Measurements from ENCODE around the gene MGLL. TPM values are rescaled to one million over a fixed set of nuclear protein-coding genes. Genes with fewer than 3 reads are reported as not detected.
A peak's percentile ranks its signal among the peaks of the same experiment; 100 is the strongest.

The MGLL gene
- total RNA-seq, 4 donors from 2014 or later = 26.5 to 50.2 (median 43.8) TPM

DNA sequence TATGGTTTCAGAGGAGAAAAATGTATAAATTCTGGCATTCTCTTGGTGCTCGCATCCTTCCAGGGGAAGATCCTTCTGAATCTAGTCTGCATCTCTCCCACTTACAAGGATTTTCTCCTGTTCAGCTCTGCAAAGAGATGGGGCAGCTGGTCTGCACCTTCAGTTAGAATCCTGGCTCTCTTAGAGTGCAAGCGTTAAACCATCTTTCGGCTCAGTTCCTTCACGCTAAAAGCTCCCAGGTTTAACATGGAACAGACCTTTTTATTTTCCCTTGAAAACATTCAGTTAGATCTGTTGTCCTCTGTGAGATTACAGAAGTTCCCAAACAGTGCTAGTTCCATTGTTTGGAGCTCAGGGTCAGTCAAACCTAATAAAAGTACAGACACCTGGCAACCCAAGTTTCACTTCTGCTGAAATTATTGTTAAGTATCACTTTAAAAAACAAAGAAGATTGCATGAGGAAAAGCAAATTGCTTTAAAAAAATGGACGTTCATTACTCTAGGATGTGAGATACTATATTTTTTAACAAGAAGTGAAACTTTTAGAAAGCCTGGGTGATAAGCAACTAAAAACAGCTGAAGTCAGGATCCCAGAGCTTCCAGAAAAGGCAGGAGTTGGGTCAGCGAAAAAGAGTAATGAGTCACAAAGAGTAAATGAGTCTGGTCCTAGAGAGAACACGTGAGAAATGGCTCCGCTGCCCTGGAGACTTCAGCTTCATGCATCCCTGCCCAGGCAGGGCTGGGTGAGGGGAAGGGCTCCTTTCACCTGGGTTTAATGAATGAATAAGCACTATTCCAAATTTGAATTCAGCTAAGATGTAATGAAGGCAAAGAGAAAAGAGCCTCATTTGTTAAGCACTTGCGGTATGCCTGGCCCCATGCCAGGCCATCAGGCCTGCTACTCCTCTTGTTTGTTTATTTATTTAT is 86.3 kb downstream of the MGLL start:
- ATAC-seq (peak in 1 of 2 donors; percentile 31), DNase-seq (peak in 1 of 2 donors; percentile 26)
- Histone ChIP-seq H3K27ac (peak overlapping the region; percentile 66 to 86 (median 74)), H3K9me3 (no peaks in the 10 kb centered on the region), H3K4me1 (peaks cover 38 to 55% of the 10 kb centered on the region in 2 donors), H3K4me3 (no peak overlapping the region), H3K36me3 (no peaks in the 10 kb centered on the region), H3K27me3 (no peaks in the 10 kb centered on the region)
- in situ Hi-C loops (cut with MboI; ENCODE audit: low sequenced_read_pairs in 4 of 4) = no loop called here
- intact Hi-C loops (cut with DNase I; ENCODE audit: low total_unique reads) = no loop called here
- no peak for TF ChIP-seq POLR2A (IDR thresholded peaks at IDR 0.05)
- TF ChIP-seq, protein P1, sequence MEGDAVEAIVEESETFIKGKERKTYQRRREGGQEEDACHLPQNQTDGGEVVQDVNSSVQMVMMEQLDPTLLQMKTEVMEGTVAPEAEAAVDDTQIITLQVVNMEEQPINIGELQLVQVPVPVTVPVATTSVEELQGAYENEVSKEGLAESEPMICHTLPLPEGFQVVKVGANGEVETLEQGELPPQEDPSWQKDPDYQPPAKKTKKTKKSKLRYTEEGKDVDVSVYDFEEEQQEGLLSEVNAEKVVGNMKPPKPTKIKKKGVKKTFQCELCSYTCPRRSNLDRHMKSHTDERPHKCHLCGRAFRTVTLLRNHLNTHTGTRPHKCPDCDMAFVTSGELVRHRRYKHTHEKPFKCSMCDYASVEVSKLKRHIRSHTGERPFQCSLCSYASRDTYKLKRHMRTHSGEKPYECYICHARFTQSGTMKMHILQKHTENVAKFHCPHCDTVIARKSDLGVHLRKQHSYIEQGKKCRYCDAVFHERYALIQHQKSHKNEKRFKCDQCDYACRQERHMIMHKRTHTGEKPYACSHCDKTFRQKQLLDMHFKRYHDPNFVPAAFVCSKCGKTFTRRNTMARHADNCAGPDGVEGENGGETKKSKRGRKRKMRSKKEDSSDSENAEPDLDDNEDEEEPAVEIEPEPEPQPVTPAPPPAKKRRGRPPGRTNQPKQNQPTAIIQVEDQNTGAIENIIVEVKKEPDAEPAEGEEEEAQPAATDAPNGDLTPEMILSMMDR (IDR thresholded peaks at IDR 0.05 in 4 of 5, conservative IDR thresholded peaks at IDR 0.05 in 1 of 5) = no peak

DNA sequence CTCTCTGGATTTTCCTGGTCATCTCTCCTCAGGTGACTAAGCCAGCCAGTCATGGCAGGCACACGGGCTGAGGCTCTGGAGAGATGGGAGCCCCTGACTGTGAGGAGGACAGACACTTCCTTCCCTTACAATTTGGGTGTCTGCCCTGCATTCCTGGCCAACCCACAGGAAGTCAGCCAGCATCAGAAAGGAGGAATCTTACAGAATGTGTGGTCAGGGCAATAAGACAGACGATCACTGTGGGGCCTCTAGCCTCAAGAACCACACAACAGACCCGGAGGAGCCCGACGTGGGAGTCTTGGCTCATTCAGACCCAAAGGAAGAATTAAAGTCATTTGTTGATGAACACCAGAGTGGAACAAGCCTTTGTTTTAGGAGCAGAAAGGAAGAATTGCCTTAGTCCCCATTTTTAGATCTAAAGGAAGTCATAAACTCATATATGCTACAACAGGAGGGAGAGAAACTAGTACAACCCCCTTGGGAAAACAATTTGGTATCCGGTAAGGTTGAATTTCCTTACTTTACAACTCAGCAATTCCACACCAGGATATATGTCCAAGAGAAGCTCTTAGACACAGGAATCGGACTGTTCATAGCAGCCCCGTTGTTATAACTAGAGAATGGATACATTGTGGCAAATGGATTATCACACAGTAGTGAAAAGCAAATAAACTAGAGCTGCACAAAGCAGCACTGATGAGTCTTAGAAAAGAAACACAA is 87.4 kb downstream of the MGLL start:
- TF ChIP-seq, protein P1 (IDR thresholded peaks at IDR 0.05 in 4 of 5, conservative IDR thresholded peaks at IDR 0.05 in 1 of 5) = no peak
- no peak for TF ChIP-seq POLR2A (IDR thresholded peaks at IDR 0.05)
- peaks cover 39 to 64% of the 10 kb centered on the region in 2 donors for H3K4me1 ChIP-seq
- no peaks in the 10 kb centered on the region for H3K9me3 ChIP-seq
- intact Hi-C loops (cut with DNase I; ENCODE audit: low total_unique reads) = no loop called here
- ATAC-seq = no peak
- DNase-seq = peak in 1 of 2 donors; percentile 37
- H3K36me3 ChIP-seq = no peaks in the 10 kb centered on the region
- no peaks in the 10 kb centered on the region for H3K27me3 ChIP-seq
- H3K4me3 ChIP-seq = no peak overlapping the region
- in situ Hi-C loops (cut with MboI; ENCODE audit: low sequenced_read_pairs in 4 of 4) = no loop called here
- peak overlapping the region; percentile 66 to 86 (median 74) for H3K27ac ChIP-seq

DNA sequence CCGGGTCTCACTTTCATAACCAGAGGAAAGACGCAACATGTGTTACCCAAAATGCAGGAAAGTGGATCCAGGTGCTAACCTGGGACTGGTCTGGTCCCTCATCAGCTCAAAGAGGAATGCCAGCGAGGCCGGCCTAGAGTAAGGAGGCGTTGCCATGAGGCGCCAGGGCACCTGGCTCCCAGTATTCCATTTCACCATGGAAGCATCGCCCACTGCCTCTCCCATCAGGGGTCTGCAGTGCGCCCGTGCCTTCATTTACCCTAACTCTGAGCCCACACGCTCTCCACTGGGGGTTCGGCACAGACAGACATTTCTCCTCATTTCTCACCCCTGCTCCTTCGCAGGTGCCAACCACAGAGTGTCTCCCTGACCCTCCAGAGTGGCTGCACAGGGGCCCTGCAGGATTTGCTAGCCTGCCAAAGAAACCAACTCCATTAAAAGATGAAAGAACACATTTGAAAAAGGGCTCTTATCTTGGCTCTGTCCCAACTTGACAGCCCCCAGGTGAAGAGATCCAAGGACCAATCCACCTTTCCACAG is 88.1 kb downstream of the MGLL start:
- in situ Hi-C loops (cut with MboI; ENCODE audit: low sequenced_read_pairs in 4 of 4) (no loop called here), intact Hi-C loops (cut with DNase I; ENCODE audit: low total_unique reads) (no loop called here)
- H3K4me1 ChIP-seq = peaks cover 43 to 64% of the 10 kb centered on the region in 2 donors
- H3K36me3 ChIP-seq = no peaks in the 10 kb centered on the region
- H3K4me3 ChIP-seq = no peak overlapping the region
- no peaks in the 10 kb centered on the region for H3K27me3 ChIP-seq
- no peak for TF ChIP-seq POLR2A (IDR thresholded peaks at IDR 0.05)
- TF ChIP-seq, protein P1 (IDR thresholded peaks at IDR 0.05 in 4 of 5, conservative IDR thresholded peaks at IDR 0.05 in 1 of 5) = no peak
- ATAC-seq (no peak), DNase-seq (no peak)
- no peaks in the 10 kb centered on the region for H3K9me3 ChIP-seq
- H3K27ac ChIP-seq = peak overlapping the region; percentile 66 to 86 (median 74)

DNA sequence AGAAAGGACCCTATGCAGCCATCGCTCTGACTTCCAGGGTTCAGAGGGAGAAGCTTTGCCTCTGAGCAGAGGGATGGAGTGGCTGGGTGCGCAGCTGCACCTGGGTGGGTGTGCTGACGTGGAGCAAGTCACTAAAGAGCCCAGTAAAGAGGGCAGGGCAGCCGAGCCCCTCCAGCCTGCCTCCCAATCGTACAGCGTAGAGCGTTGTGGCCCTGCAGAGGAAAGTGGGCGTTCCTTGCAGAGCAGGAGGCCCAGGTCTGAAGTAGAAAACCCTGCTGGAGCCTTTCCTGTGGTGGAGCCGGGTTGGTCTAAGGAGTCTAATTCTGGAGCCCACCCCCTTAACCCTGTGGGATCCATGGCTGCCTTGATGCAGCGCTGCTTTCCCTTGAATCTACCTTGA is 88.5 kb downstream of the MGLL start:
- peak overlapping the region in 3 of 4 donors; percentile 69 to 86 (median 78) for H3K27ac ChIP-seq
- H3K36me3 ChIP-seq = no peaks in the 10 kb centered on the region
- peaks cover 40 to 64% of the 10 kb centered on the region in 2 donors for H3K4me1 ChIP-seq
- intact Hi-C loops (cut with DNase I; ENCODE audit: low total_unique reads) = no loop called here
- ATAC-seq (no peak), DNase-seq (no peak)
- no peaks in the 10 kb centered on the region for H3K9me3 ChIP-seq
- no peak overlapping the region for H3K4me3 ChIP-seq
- in situ Hi-C loops (cut with MboI; ENCODE audit: low sequenced_read_pairs in 4 of 4) = no loop called here
- TF ChIP-seq POLR2A (IDR thresholded peaks at IDR 0.05) = no peak
- TF ChIP-seq, protein P1 (IDR thresholded peaks at IDR 0.05 in 4 of 5, conservative IDR thresholded peaks at IDR 0.05 in 1 of 5) = no peak
- no peaks in the 10 kb centered on the region for H3K27me3 ChIP-seq

All from gastrocnemius medialis (tissue), 4 donors.